DMS114 treated with DMSO at 0.1 percent for 48 hours (cell line): ENCODE results near the gene UFD1.

ENCODE experiments used
- DNase-seq: peaks from one replicate; lab custom pipeline; 2025; ENCODE audit not compliant: unreplicated experiment; lab: John Stamatoyannopoulos, UW

Gene UFD1

GRCh38 chr22:19400881-19401280 lies 78.1 kb downstream of the UFD1 start:
- DNase-seq, result no peak
